Endothelial cell of umbilical vein (primary cell): Measurements from ENCODE around the gene TBL3. TPM values are rescaled to one million over a fixed set of nuclear protein-coding genes. Genes with fewer than 3 reads are reported as not detected.

ENCODE experiments used
- BruUV-seq: library from RNA; stranded (reverse); fragments of 400-500 nt; replicated peaks from 2 replicates; lab custom pipeline; 2021; lab: Mats Ljungman, UMichigan
- CTCF ChIA-PET: fragments of 300-600, 350-600 bp; sonication (Branson Sonifier 250); formaldehyde crosslinking; loops from one replicate; lab custom pipeline; 2021; ENCODE audit warnings: antibody characterized with exemption, inconsistent platforms; lab: Charles Lee
- POLR2A ChIA-PET: fragments of 300-600, 350-600 bp; sonication (Branson Sonifier 250); formaldehyde crosslinking; loops from one replicate; lab custom pipeline; 2021; ENCODE audit warnings: antibody characterized with exemption, inconsistent platforms; lab: Charles Lee
- DNase-seq: peaks from one replicate; pipeline ENCODE4 v3.0.0-alpha.2; 2011; ENCODE audit warnings: low read depth, low spot score
- FAIRE-seq: peaks from 2 replicates; lab custom pipeline; 2011; peaks lifted over from hg19 to GRCh38; lab: Jason Lieb, UNC
- H2AFZ ChIP-seq: 2 replicates; pipeline ENCODE4 v1.6.0; 2012; ENCODE audit warnings: low read depth, low read length, control low read depth, inconsistent platforms
- H3K27ac ChIP-seq: 2 replicates; pipeline ENCODE4 v1.5.1; 2011; ENCODE audit warnings: low read depth, mild to moderate bottlenecking, control low read depth, low read length, moderate library complexity; ENCODE audit not compliant: insufficient read depth
- H3K27me3 ChIP-seq, 2 experiments: 2 replicates each; pipeline versions ENCODE4 v1.6.0 to v1.6.1; 2011; ENCODE audit warnings: low read length in 2 of 2, mixed read lengths in 1 of 2; ENCODE audit not compliant: control insufficient read depth in 2 of 2, insufficient read depth in 2 of 2
- H3K36me3 ChIP-seq, 2 experiments: 2 replicates in 1 of 2; 3 replicates in 1 of 2; pipeline ENCODE4 v1.5.1; 2011; ENCODE audit warnings: low read length in 2 of 2, mild to moderate bottlenecking in 1 of 2, moderate library complexity in 1 of 2; ENCODE audit not compliant: control insufficient read depth in 2 of 2, insufficient read depth in 2 of 2; ENCODE audit errors: extremely low read depth in 1 of 2
- H3K4me1 ChIP-seq: 3 replicates; pipeline ENCODE4 v1.5.1; 2011; ENCODE audit warnings: mild to moderate bottlenecking, low read length; ENCODE audit not compliant: control insufficient read depth, insufficient read depth; ENCODE audit errors: extremely low read depth
- H3K4me2 ChIP-seq: 2 replicates; pipeline ENCODE4 v1.6.1; 2011; ENCODE audit warnings: low read length, control low read depth, mixed read lengths; ENCODE audit not compliant: insufficient read depth
- H3K4me3 ChIP-seq, 3 experiments: fragments of 200-600 bp in 1 of 3; sonication (generic), shearing (Covaris generic) in 1 of 3; replicated peaks in 1 of 3; 2 replicates each; pipeline ENCODE4 v1.5.1; 2011 to 2016; ENCODE audit warnings: control low read depth in 3 of 3, low read length in 3 of 3, mild to moderate bottlenecking in 2 of 3, inconsistent platforms in 1 of 3, low read depth in 1 of 3, moderate library complexity in 1 of 3; ENCODE audit not compliant: insufficient read depth in 1 of 3
- H3K79me2 ChIP-seq: 2 replicates; pipeline ENCODE4 v1.6.0; 2012; ENCODE audit warnings: low read length, inconsistent platforms; ENCODE audit not compliant: control insufficient read depth, insufficient read depth
- H3K9ac ChIP-seq: replicated peaks from 2 replicates; pipeline ENCODE3; 2011; ENCODE audit warnings: low read length, control low read depth; ENCODE audit not compliant: insufficient read depth; ENCODE audit errors: extremely low read depth
- H3K9me1 ChIP-seq: replicated peaks from 3 replicates; pipeline ENCODE4 v1.6.0; 2011; ENCODE audit warnings: mild to moderate bottlenecking, low read length; ENCODE audit not compliant: control insufficient read depth, insufficient read depth; ENCODE audit errors: extremely low read depth
- H3K9me3 ChIP-seq: replicated peaks from 2 replicates; pipeline ENCODE4 v1.5.1; 2012; ENCODE audit warnings: low read length, inconsistent platforms; ENCODE audit not compliant: control insufficient read depth, insufficient read depth
- H4K20me1 ChIP-seq: replicated peaks from 2 replicates; pipeline ENCODE3; 2011; ENCODE audit warnings: mild to moderate bottlenecking, low read length; ENCODE audit not compliant: control insufficient read depth, insufficient read depth; ENCODE audit errors: extremely low read depth
- EZH2 ChIP-seq: IDR thresholded peaks from 2 replicates; pipeline ENCODE4 v1.6.1; 2012; ENCODE audit warnings: borderline replicate concordance, low read depth, mild to moderate bottlenecking, moderate library complexity, low read length, inconsistent platforms; ENCODE audit not compliant: severe bottlenecking
- FOS ChIP-seq: IDR thresholded peaks from 2 replicates; pipeline ENCODE4 v1.6.1; 2011; ENCODE audit warnings: mild to moderate bottlenecking, low read length, moderate library complexity, borderline replicate concordance; ENCODE audit not compliant: insufficient read depth
- GATA2 ChIP-seq: IDR thresholded peaks from 2 replicates; pipeline ENCODE4 v1.7.0; 2011; ENCODE audit warnings: low read depth, mild to moderate bottlenecking, moderate library complexity, mixed read lengths, low read length; ENCODE audit not compliant: insufficient read length, insufficient read depth
- JUN ChIP-seq: IDR thresholded peaks from 2 replicates; pipeline ENCODE4 v1.6.1; 2011; ENCODE audit warnings: borderline replicate concordance, low read depth; ENCODE audit not compliant: insufficient read length, insufficient read depth
- MAX ChIP-seq: IDR thresholded peaks from 2 replicates; pipeline ENCODE4 v1.6.1; 2011; ENCODE audit not compliant: insufficient read depth, insufficient read length
- MYC ChIP-seq: IDR thresholded peaks from one replicate; pipeline ENCODE4 v1.6.1; 2011; ENCODE audit warnings: mild to moderate bottlenecking, low read depth, low read length
- POLR2A ChIP-seq: IDR thresholded peaks from 2 replicates; pipeline ENCODE4 v1.6.1; 2012; ENCODE audit warnings: low read depth, mild to moderate bottlenecking, control low read depth, low read length
- POLR2AphosphoS5 ChIP-seq: IDR thresholded peaks from 2 replicates; pipeline ENCODE4 v1.6.1; 2012; ENCODE audit warnings: low read depth, mild to moderate bottlenecking, control low read depth, low read length, moderate library complexity; ENCODE audit not compliant: insufficient read depth
- dilution Hi-C: fragments of 300-500 bp; cut with MboI; formaldehyde crosslinking; loops from one replicate; pipeline ENCODE4 v1.15.0; 2019; ENCODE audit warnings: low sequenced_read_pairs; ENCODE audit not compliant: extremely low pct_ligation_motif_present
- intact Hi-C: fragments of 100-400 bp; cut with micrococcal nuclease; formaldehyde crosslinking; loops from one replicate; pipeline ENCODE4 v1.10.0; 2022
- polyA plus RNA-seq, 4 experiments: library from polyadenylated mRNA; depleted of rRNA in 3 of 4; stranded (reverse) in 3 of 4; unstranded in 1 of 4; fragments of >200 nt; gene quantifications; 2 replicates each; pipeline versions ENCODE4 v1.2.1 to v1.2.3, GENCODE V29; 2011 to 2012; ENCODE audit warnings: missing spikeins in 1 of 4
- total RNA-seq: library from RNA; stranded (reverse); gene quantifications from 2 replicates; pipeline ENCODE4 v1.2.3, GENCODE V29; 2021
- TF ChIP-seq, protein P1 (sequence below), 2 donors: IDR thresholded peaks; 1 replicate in 1 of 2; 2 replicates in 1 of 2; pipeline ENCODE4 v1.5.1; 2011; ENCODE audit warnings: low read length in 2 of 2, mild to moderate bottlenecking in 2 of 2, moderate library complexity in 2 of 2, control low read depth in 1 of 2, inconsistent platforms in 1 of 2, low read depth in 1 of 2; ENCODE audit not compliant: insufficient read depth in 1 of 2; ENCODE audit errors: extremely low read depth in 1 of 2

The TBL3 gene
- total and polyA plus RNA-seq, 2 donors (not counting 3 experiments of a cell fraction or from before 2014, with no cell fraction given) = 42.2 to 77.1 TPM

DNA sequence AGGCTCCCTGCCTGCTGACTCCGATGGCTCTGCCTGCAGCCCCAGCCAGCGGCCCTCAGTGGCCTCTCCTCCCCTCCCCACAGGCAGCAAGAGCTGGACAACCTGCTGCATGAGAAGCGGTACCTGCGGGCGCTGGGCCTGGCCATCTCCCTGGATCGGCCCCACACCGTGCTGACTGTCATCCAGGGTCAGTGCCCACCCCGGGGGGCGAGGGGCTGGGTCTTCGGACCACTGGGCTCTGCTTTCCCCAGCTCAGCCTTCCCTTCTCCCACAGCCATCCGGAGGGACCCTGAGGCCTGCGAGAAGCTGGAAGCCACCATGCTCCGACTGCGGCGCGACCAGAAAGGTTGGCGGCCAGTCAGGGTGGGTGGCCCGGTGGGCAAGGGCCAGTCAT, 6.0 kb downstream of the TBL3 start:
- peaks cover 6% of the 10 kb centered on the region for H3K79me2 ChIP-seq
- no peaks in the 10 kb centered on the region for H3K9me3 ChIP-seq
- H3K9me1 ChIP-seq = no peaks in the 10 kb centered on the region
- ChIA-PET POLR2A (no interaction called here), CTCF (no interaction called here)
- H3K36me3 ChIP-seq = peaks cover 9 to 37% of the 10 kb centered on the region in 2 experiments
- peaks cover 34 to 37% of the 10 kb centered on the region in 2 experiments for H3K27me3 ChIP-seq
- no peak overlapping the region for H3K27ac ChIP-seq
- H4K20me1 ChIP-seq = no peaks in the 10 kb centered on the region
- no peak overlapping the region for H3K4me3 ChIP-seq
- TF ChIP-seq, protein P1, sequence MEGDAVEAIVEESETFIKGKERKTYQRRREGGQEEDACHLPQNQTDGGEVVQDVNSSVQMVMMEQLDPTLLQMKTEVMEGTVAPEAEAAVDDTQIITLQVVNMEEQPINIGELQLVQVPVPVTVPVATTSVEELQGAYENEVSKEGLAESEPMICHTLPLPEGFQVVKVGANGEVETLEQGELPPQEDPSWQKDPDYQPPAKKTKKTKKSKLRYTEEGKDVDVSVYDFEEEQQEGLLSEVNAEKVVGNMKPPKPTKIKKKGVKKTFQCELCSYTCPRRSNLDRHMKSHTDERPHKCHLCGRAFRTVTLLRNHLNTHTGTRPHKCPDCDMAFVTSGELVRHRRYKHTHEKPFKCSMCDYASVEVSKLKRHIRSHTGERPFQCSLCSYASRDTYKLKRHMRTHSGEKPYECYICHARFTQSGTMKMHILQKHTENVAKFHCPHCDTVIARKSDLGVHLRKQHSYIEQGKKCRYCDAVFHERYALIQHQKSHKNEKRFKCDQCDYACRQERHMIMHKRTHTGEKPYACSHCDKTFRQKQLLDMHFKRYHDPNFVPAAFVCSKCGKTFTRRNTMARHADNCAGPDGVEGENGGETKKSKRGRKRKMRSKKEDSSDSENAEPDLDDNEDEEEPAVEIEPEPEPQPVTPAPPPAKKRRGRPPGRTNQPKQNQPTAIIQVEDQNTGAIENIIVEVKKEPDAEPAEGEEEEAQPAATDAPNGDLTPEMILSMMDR (IDR thresholded peaks at IDR 0.05; ENCODE audit: extremely low read depth in 1 of 2, insufficient read depth in 1 of 2, low read depth in 1 of 2, low read length in 2 of 2) = no peak
- no peak for TF ChIP-seq JUN
- no peak for TF ChIP-seq EZH2
- no peak for TF ChIP-seq POLR2AphosphoS5
- no peak overlapping the region for H3K4me2 ChIP-seq
- FAIRE-seq = no peak
- TSS peak; percentile 4 for BruUV-seq
- peaks cover under 1% of the 10 kb centered on the region for H3K4me1 ChIP-seq
- no peak for DNase-seq
- no peak overlapping the region for H3K9ac ChIP-seq
- dilution Hi-C loops = no loop called here
- intact Hi-C loops = no loop called here
- H2AFZ ChIP-seq = no peak overlapping the region

GRCh38 chr16:1978476-1979120, 6.7 kb downstream of the TBL3 start:
- H3K27me3 ChIP-seq = peaks cover 35 to 41% of the 10 kb centered on the region in 2 experiments
- H3K9me1 ChIP-seq = no peaks in the 10 kb centered on the region
- dilution Hi-C loops (no loop called here), intact Hi-C loops (no loop called here)
- TF ChIP-seq, protein P1 (IDR thresholded peaks at IDR 0.05; ENCODE audit: extremely low read depth in 1 of 2, insufficient read depth in 1 of 2, low read depth in 1 of 2, low read length in 2 of 2) = no peak
- TF ChIP-seq GATA2 = no peak
- no peak for TF ChIP-seq POLR2A
- TF ChIP-seq POLR2AphosphoS5 = no peak
- no peak for TF ChIP-seq MAX
- no peak for TF ChIP-seq JUN
- no peak for TF ChIP-seq EZH2
- TF ChIP-seq FOS = no peak
- no peak for TF ChIP-seq MYC
- H2AFZ ChIP-seq = no peak overlapping the region
- H3K9me3 ChIP-seq = no peaks in the 10 kb centered on the region
- H3K27ac ChIP-seq = no peak overlapping the region
- H3K79me2 ChIP-seq = peaks cover under 1% of the 10 kb centered on the region
- H3K4me3 ChIP-seq = no peak overlapping the region
- H3K4me1 ChIP-seq = peaks cover 6% of the 10 kb centered on the region
- ChIA-PET CTCF (interaction anchor here (0.9 kb wide), 1 partner anchor 25 kb away, joined by 3 read pairs; no protein-coding TSS in a partner anchor), POLR2A (no interaction called here)
- H3K36me3 ChIP-seq = peaks cover 9 to 37% of the 10 kb centered on the region in 2 experiments
- no peak overlapping the region for H3K4me2 ChIP-seq
- BruUV-seq = no TSS peak
- H3K9ac ChIP-seq = no peak overlapping the region
- H4K20me1 ChIP-seq = no peaks in the 10 kb centered on the region
- DNase-seq (no peak), FAIRE-seq (no peak)
